ENCODE measurements around the gene PRPF19.
"Not testable (repeated sequence)": the region's sequence is repeated elsewhere in the genome, so short reads cannot be mapped to it uniquely, and the experiment has no call there.

PRPF19 gene

DNA sequence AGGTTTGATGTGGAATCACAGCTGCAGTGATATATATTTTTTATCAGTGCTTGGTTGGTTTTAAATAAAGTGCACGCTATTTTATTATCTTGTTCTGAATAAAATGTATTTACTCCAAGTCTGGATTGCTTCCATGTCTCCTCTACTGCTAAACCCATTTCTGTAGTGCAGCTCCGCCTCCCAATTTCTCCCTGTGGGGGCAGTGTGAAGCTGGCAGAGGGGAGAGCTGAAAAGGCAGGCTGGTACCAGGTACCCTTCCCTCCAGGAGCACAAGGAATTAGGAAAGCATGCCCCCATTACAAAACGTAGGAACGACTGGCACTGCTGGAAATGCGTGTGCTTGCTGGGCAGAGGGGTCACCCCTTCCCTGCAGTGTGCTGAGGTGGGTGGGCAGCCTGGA is 16.9 kb upstream of the PRPF19 start:
- no peak for DNase-seq

DNA sequence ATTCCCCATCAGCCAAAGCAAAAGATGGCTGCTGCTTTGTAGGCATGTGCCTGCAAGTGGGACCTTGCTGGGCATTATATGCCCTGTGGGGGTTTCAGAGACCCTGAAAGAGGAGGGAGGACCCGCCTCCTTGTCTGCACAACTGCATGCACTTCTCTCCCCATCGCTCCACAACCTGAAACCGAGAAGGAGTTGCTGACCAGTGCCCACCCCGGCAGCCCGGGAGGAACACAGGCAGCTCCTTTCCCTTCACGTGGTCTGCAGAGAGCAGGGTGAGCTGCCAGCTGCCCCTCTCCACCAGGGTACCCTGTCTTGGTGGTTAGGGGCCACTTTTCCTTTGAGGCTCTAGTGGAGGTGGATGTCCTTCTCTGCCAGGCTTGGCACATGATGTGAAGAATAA is 16.5 kb upstream of the PRPF19 start:
- DNase-seq, result no peak

DNA sequence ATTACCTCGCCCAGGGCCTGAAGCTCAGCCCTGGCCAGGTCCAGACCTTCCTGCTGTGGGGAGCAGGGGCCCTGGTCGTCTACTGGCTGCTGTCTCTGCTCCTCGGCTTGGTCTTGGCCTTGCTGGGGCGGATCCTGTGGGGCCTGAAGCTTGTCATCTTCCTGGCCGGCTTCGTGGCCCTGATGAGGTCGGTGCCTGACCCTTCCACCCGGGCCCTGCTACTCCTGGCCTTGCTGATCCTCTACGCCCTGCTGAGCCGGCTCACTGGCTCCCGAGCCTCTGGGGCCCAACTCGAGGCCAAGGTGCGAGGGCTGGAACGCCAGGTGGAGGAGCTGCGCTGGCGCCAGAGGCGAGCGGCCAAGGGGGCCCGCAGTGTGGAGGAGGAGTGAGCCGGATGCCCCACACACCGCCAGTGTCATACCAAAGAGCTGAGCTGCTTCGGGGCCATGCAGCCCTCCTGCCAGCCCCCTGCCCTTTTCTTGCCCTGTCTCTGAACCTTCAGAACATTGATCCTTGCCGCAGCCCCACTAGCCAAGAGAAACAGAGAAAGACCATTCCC is 15.5 kb upstream of the PRPF19 start:
- no peak for DNase-seq

DNA sequence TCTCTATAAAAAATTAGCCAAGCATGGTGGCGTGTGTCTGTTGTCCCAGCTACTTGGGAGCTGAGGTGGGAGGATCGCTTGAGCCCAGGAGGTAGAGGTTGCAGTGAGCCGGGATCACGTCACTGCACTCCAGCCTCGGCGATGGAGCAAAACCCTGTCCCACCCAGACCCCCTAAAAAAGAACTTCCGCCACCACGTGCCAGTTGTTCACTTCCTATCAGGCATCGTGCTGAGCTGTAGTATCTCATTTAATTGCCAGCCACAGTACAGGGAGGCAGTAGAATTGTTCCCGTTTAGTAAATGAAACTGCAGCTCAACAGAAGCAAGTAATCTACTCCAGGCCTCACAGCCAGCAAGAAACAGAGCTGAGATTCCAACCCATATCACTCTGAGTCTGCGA is 14.9 kb upstream of the PRPF19 start:
- DNase-seq, result no peak

DNA sequence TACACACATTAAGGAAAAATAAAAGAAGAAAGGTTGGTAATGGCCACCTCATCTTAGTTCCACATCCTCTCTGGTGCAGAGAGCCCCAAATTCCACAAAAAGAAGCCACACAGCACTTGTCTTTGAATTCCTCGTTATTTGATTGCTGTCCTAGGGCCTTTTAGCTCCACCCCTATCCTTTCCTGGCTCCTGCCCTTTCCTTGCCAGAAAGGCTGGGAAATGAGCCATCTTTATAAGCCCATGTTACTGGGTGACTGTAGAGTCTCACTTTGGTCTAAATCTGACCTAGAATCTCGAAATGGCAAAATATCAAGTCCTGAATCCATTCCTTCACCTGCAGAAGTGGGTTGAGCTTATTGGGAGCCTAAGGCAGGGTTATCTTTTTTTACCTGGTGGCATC is 13.6 kb upstream of the PRPF19 start:
- no peak for DNase-seq

DNA sequence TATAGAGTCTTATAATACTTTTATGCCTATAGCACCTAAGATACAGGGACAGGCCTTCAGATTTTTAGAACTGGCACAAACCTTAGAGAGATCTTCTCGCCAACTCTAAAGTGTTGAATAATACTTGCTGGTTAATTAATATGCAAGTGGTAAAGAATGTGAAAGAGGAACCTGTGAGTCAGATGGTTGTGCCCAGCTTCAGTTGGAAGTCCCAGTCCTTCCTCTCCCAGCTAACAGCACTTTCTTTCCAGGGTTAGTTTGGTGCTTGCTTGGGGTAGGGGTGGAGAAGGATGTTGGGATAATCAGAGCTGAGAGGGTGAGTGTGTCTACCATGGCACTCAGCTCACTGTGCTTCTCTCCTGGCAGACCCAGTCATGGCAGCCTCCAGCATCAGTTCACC is 12.9 kb upstream of the PRPF19 start:
- DNase-seq, result peak; percentile 51 to 73 (median 62)

DNA sequence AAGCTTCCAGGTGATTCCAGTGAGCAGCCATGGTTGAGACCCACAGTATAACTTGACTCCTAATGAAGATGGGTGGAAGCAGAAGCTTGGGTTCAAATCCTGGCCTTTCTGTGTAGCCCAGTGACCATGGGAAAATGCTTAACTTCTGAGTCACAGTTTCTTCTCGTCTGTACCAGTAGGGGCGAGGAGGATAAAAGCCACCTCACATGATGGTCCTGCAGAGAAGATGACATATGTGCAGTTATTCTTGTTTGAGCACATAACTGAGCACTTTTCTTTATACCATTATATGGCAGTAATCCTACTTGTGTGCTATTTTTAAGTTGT is 12.5 kb upstream of the PRPF19 start:
- no peak for DNase-seq

DNA sequence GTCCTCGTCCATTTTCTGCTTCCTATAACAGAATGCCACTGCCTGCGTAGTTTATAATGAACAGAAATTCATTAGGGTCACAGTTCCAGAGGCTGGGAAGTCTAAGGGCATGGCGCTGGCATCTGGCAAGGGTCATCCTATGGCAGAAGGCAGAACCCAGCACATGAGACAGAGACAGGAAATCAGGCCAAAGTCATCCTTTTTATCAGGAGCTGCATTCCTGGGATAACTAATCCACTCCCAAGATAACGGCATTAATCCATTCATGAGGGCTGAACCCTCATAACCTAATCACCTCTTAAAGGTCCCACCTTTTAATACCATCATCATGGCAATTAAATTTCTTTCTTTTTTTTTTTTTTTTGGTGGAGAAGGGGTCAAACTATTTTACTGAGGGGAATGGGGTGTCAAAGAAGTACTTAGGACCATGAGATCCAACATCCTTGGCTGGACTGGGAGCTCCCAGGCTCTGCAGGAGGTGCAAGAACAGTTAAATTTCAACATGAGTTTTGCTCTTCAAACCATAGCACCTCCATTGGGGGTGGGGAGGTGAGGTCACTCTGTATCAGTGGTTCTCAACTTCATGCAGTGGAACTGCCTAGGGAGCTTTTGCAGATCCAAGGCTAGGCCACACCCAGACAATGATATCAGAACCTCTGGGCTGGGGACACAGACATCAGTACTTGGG is 12.0 kb upstream of the PRPF19 start:
- DNase-seq, result no peak

DNA sequence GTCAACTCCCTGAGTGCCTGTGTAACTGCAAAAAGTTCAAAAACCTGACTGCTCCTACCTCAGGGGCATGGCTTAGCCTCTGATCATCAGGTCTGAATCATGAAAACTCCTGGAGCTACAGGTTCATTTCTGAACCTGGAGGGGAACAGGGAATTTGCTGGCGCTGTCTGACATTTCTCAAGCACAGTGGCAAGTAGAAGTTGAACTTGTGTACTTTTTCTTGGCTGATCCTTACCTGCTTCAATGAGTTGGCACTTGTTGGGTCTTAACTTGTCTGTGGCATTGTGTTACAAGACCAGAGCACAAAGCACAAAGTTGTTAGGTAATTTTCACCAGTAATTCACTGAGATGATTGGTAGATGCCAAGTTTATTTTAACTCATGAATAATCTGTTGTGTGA is 10.9 kb upstream of the PRPF19 start:
- DNase-seq, result no peak

DNA sequence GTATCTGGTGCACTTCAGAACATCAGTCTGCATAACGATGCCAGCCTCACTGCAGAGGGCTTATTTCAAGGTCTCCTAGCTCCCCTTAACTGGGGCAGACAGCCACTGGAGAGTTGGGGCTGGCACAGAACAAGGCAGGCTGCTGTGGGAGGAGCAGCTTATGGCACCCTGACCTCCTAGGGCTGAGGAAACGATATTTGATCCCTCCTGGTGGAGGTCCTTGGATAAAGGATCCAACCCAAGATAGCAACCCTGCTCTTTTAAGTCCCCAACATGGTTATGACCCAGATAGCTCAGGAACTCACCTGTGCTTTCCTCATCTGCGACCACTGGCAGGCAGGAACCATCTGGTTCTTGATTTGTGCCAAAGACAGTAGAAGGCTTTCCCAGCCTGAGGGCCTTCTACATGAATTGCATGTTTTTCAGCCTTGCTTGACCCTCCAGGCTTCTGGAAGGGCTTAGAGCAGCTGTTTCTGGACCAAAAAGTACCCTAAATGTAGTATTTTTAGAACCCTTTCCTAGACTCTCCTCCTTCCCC is 10.4 kb upstream of the PRPF19 start:
- no peak for DNase-seq

DNA sequence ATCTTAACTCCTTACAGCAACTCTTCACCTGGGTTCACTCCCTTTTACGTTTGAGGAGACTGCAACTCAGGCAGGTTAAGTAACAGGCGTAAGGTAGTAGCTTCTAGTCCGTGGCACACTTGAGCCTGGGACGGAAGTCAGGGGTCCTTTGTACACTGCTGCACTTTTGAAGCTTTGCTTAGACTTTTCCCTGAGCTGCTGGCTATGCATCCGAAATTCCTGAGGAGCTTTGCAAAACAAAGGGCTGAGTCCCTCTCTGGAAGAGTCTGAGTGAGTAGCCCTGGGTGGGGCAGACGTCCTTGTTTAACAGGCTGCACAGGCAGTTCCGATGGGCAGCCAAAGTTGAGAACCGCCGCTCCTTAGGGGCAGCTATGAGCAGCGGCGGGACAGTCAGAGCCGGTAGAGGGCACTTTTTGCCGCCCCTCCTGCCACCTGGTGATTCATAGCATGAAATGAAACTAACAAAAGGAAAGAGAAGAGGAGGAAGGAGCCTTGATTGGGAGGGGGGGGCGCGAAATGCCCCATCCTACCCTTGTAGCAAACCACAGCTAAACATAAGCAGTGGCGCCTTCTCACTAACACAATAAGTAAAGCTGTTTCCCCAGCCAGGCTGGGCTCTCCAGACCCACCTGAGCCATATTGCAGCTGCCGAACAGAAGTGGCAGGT is 9.0 kb upstream of the PRPF19 start:
- DNase-seq, result peak; percentile 42 to 65 (median 55)

DNA sequence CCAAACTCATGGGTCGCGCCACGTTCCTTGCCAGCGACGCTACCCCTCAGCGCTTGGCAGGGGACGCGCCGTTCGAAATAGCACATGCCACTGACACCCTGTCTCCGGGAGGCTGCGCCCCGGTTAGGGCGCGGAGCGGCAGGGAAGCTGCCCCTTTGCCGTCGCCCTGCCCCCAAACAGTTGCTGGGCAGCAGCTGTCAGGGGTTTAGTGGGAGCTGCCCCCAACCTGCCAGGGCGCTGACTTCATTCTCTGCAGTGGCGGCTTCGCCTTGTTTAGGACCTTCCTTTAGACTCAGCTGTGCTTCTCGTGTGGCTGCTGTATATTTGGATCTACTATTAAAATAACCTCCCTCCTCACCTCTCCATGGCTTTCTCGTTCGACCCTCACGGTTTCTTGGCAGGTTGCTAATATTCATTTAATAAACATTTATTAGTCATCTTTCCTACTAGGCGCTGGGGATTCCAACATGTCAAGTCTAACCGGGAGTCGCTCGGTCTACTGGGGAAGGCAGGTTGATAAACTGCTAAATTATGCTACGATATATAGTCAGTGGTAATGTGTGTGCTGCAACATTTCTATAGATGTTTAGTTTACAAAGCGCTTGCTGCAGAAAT is 8.4 kb upstream of the PRPF19 start:
- peak in 3 of 4 experiments; percentile 17 to 57 (median 42) for DNase-seq

DNA sequence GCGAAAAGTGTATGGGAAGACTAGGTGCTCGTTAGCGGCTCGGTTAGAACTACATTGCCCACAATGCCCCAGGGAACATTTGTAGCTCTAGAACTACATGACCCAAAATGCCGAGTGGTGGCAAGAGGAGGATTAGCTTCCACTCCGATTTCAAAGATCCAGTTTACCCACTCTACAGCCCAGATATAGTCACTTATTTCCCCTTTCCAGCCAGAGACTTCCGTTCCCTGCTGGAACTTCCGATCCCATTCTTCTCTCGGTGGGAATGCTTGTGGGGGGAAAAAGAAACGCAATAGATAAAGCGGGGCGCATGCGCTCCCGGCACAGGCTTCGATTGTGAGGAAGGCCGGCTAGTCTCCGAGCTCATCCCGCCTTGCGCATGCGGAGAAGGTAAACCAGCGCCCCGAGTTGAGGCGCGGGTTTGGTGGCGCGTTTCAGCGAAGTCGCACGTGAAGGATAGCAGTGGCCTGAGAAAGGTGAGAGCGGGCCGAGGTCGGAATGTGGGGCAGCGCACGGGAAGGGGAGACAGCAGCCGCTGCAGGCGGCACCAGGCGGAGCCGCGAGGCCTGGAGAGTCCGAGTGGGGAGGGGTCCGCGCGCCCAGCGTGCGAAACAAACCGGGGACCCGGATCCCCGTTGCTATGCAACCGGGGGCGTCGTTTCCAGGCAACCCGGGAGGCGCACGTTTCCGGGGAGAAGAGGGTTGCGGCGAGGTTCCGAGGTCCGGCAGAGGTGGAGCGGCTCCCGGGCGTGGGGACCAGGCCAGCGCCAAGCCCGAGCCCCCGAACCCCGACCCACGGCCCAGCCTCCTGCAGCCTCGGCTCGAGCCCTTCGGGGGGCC is 7.6 kb upstream of the PRPF19 start, which contains the start of gene TMEM109:
TSS of gene TMEM109 (plus strand) at position 366 of the 840 bp plus-strand sequence. CDS start 5,536 bp downstream, outside the sequence.
- DNase-seq, result peak; percentile 80 to 93 (median 90)

DNA sequence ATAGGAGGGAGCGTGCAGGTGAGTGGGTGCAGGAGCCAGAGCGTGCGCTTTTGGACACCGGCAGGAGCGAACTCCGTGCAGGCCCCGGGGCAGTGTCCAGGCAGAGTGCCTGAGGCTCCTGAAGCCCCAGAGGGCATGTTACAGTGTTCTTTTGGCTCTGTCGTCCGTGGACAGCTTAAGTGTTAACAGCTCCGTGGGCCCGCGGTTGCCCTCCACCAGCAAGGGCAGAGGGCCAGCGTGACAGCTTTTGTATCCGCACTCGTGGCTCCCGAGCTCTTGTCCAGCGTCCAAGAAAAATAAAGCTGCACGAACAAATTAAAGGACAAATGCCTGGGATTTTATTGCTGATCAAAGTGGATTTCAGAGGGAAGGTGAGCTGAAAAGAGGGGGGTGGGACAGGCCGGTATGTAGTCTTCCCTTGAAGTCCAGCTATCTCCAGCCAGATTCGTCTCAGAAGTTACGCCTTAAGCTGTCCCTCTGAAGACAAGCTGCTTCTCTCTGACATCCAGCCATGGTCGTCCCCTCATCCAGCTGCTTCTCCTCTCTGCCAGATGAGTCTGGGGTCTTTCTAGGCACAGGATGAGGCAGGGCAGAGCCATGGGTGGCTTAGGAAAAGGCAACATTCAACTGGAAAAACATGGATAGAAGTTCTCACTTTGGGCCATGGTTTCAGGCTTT is 6.6 kb upstream of the PRPF19 start:
- no peak for DNase-seq

DNA sequence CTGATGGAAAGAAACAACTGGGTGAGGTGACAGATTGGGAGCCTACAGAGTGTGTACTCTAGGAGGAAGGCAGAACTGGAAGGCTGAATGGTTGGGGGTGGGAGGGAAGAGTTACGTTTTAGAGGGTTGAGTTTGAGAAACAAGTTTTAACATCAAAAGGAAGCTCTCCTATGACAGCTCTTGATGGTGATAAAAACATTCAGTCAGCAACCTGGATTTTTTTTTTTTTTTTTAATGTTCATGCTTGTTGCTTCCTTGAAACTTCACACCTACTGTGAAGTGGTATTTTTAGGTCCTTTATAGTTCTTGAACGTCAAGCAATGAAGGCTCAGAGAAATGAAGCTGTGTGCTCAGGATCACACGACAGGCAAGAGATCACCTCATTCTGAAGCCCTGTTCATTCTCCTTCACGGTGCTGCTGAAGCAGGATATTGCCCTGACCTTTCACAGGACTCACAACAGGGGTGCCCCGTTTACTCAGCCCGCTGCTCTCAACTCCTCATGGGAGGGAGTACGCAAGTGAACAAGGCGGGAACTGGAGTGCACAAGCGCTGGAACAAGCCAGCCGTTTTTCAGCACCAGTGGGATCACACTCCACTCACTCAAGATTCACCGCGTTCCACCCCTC is 6.0 kb upstream of the PRPF19 start:
- DNase-seq, result no peak

DNA sequence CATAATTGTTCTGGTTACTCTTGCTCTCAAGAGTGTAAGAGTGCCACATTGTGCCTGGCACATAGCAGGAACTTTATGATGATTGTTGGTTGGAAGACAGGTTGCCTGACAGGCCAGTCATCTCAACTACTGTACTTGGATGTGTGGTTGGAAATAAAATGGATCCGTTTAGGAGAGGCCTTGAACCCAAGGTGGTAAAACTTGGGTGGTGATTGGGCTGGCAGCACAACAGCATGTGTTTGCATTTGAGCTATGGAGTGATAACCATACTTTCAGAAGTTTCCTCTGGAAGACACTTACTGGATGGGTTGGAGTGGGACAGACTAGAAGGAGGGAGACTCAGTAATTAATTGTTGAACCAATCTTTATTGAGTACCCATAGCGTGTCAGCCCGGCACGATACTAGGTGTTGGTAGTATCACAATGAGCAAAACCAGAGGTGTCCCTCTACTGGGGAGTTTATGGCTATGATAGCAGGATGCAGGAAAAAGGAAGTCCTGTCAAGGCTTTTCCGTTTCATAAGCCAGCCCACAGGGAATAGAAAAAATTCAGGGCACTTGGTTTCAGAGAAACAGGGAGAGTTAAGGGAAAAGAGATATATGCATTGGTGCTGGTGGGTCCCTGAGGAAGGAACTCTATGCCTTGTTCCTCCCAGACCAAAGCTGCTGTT is 4.5 kb upstream of the PRPF19 start:
- peak; percentile 38 to 72 (median 64) for DNase-seq

DNA sequence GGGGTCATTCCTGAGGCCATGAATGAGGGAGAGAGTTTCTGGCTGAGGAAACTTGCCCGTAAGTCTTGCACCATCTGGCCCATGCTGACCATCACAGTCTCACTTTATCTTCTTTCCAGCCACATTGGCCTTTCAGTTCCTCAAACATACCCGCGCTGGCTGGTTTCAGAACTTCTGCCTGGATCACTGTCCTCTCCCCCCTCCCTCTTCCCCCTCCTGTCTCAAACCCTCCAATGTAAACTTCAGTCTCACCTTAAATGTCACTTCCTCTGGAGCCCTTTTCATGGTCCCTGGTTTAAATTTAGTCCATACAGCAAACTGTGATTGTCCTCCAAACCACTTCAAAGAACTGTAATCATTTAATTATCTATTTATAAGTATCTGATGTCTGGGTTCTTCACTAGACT is 3.9 kb upstream of the PRPF19 start:
- peak; percentile 65 to 90 (median 78) for DNase-seq

DNA sequence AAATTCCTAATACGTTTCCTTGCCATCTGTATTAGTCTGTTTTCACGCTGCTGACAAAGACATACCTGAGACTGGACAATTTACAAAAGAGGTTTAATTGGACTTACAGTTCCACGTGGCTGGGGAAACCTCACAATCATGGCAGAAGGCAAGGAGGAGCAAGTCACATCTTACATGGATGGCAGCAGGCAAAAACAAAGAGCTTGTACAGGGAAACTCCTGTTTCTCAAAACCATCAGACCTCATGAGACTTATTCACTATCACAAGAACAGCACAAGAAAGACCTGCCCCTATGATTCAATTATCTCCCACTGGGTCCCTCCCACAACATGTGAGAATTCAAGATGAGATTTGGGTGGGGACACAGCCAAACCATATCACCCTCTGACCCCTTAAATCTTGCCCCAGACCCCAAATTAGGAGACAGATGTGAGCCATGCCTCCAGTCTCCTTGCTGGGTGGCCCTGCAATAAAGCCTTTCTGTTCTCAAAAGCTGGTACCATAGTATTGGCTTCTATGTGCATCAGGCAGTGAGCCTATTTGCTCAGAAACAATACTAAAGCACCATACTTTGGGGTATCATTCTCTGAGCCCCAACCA is 3.4 kb upstream of the PRPF19 start:
- DNase-seq, result not testable (repeated sequence)

DNA sequence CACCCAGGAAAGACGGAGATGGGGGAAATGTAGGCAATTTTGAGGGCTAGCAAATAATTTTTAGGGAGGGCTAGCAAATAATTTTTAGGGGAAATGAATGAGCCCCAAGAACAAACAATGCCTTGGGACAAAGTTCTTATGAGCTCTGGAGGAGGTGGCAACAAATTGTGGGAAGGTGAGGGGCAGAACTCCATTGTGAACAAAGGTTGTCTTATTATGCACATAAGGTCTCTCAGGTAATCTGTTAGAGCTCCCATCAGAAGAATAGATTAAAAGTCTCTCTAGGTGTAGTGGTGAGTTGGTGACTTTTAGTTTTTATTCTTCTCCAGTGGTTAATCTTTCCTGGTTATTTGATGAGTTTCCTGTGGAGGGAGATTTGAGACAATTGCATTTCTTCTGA is 2.4 kb upstream of the PRPF19 start:
- no peak for DNase-seq

DNA sequence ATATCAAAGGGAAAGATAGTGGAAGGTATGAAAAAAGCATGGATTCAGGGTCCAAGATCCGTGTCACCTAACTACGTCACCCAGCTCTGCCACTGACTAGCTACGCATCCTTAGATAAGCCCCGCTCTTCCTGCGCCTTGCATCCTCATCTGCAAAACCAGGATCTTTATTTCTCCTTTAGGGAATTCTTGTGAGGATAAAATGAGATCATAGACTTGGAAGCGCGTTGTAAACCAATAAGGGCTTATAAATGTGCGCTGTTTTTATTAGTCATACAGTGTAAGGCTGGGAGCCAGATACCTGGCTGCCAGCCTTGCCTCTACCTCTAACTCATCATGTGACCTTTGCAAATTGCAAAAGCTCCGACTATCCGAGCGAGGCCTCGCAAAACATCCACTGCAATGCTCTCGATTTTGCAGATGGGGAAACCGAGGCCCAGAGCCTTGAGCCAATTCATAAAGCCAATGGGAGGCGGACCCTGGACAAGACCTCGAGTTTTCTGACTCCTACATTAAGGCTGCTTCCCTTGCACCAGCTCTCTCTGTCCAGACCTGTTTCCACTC is 753 bp downstream of the PRPF19 start:
- DNase-seq, result peak in 1 of 4 experiments; percentile 14

Measured in suppressor macrophage (primary cell).